ENCODE data around the gene P3H4.

GRCh38 chr17:41775394-41776226 is 36.1 kb downstream of the P3H4 start:
- TF ChIP-seq CTCF (IDR thresholded peaks at IDR 0.05), result no peak
- no peak for TF ChIP-seq REST (IDR thresholded peaks at IDR 0.05; ENCODE audit: insufficient read depth in 1 of 2, low read depth in 2 of 2, low read length in 1 of 2)
- TF ChIP-seq SIN3A (IDR thresholded peaks at IDR 0.05; ENCODE audit: borderline replicate concordance, insufficient read depth, low read depth, low read length), result no peak
- no peak for TF ChIP-seq TCF7L2 (IDR thresholded peaks at IDR 0.05; ENCODE audit: low read depth, low read length)
- no peak for TF ChIP-seq POLR2AphosphoS5 (IDR thresholded peaks at IDR 0.05; ENCODE audit: low read depth, low read length)
